C4-2B (cell line): Measurements from ENCODE around the gene RANBP3.

Source experiments
- H3K27ac ChIP-seq: fragments of 450-650 bp; 2 replicates; pipeline ENCODE4 v1.5.1; 2017
- CTCF ChIP-seq: fragments of 450-650 bp; conservative IDR thresholded peaks from 2 replicates; pipeline ENCODE4 v1.5.1; 2017; ENCODE audit warnings: mild to moderate bottlenecking
- ZFX ChIP-seq: fragments of 450-650 bp; IDR thresholded peaks from 2 replicates; pipeline ENCODE4 v1.6.1; 2017

The RANBP3 gene

GRCh38 chr19:6020972-6021805, 43.2 kb upstream of the RANBP3 start:
- TF ChIP-seq CTCF (no peak; the same call in 1 of the 2 replicates), ZFX (no peak)

GRCh38 chr19:6020166-6020882, 42.4 kb upstream of the RANBP3 start:
- H3K27ac ChIP-seq: peak overlapping the region; percentile 77
- TF ChIP-seq CTCF: no peak
- TF ChIP-seq ZFX: no peak

More at GRCh38 chr19:6020972-6021805, 43.2 kb upstream of the RANBP3 start:
- peak overlapping the region; percentile 77 for H3K27ac ChIP-seq

GRCh38 chr19:6018786-6019185, 40.8 kb upstream of the RANBP3 start:
- TF ChIP-seq CTCF: no peak
- no peak for TF ChIP-seq ZFX
- H3K27ac ChIP-seq: peak overlapping the region; percentile 4; the same call in 1 of the 2 replicates

- TF ChIP-seq ZFX (no peak), CTCF (no peak)
Measured at GRCh38 chr19:6017576-6017975, 39.6 kb upstream of the RANBP3 start.

GRCh38 chr19:6015841-6016545, 38.1 kb upstream of the RANBP3 start:
- H3K27ac ChIP-seq: no peak overlapping the region
- TF ChIP-seq ZFX (no peak), CTCF (no peak)

More at GRCh38 chr19:6017576-6017975, 39.6 kb upstream of the RANBP3 start:
- no peak overlapping the region for H3K27ac ChIP-seq

GRCh38 chr19:6014551-6015135, 36.7 kb upstream of the RANBP3 start:
- TF ChIP-seq CTCF (no peak), ZFX (no peak)
- no peak overlapping the region for H3K27ac ChIP-seq
